Measurements from ENCODE around the gene CA10.

DNA sequence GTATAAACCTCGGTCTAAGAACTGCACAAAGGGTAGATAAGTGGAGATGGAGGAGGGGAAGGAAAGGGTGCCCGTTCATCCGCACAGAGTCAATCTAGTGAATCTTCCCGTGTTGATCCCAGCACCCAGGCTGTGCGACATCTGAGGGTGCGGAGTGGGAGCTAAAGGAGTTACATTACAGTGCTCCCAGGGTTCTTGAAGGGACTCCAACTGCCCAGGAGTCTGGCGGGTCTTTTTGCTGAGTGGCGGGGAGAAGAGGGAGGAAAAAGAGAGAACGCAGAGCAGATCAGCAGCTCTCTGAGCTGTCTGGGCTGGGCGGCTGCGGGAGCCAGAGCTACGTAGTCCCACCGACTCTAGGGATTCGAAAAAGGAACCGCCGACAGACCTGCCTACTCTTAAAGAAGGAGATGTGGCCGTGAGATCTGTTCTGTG, 1.6 kb upstream of the CA10 start:
- TF ChIP-seq POLR2AphosphoS5 (IDR thresholded peaks at IDR 0.05), result no peak
- TF ChIP-seq, protein P1, sequence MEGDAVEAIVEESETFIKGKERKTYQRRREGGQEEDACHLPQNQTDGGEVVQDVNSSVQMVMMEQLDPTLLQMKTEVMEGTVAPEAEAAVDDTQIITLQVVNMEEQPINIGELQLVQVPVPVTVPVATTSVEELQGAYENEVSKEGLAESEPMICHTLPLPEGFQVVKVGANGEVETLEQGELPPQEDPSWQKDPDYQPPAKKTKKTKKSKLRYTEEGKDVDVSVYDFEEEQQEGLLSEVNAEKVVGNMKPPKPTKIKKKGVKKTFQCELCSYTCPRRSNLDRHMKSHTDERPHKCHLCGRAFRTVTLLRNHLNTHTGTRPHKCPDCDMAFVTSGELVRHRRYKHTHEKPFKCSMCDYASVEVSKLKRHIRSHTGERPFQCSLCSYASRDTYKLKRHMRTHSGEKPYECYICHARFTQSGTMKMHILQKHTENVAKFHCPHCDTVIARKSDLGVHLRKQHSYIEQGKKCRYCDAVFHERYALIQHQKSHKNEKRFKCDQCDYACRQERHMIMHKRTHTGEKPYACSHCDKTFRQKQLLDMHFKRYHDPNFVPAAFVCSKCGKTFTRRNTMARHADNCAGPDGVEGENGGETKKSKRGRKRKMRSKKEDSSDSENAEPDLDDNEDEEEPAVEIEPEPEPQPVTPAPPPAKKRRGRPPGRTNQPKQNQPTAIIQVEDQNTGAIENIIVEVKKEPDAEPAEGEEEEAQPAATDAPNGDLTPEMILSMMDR (IDR thresholded peaks at IDR 0.05), result no peak
- no peak for TF ChIP-seq POLR2A (IDR thresholded peaks at IDR 0.05; ENCODE audit: low read depth)
- no peak for TF ChIP-seq EP300 (IDR thresholded peaks at IDR 0.05)
